ENCODE results near the gene ZNF839.
"Not testable (repeated sequence)": the region's sequence is repeated elsewhere in the genome, so short reads cannot be mapped to it uniquely, and the experiment has no call there.

Gene ZNF839

GRCh38 chr14:102314242-102315011, 5.1 kb upstream of the ZNF839 start:
- peak; percentile 59 to 68 for DNase-seq (ENCODE audit: low read depth in 2 of 2, low spot score in 1 of 2)

GRCh38 chr14:102315121-102315520, 4.4 kb upstream of the ZNF839 start:
- no peak for DNase-seq (ENCODE audit: low read depth in 2 of 2, low spot score in 1 of 2)

DNA sequence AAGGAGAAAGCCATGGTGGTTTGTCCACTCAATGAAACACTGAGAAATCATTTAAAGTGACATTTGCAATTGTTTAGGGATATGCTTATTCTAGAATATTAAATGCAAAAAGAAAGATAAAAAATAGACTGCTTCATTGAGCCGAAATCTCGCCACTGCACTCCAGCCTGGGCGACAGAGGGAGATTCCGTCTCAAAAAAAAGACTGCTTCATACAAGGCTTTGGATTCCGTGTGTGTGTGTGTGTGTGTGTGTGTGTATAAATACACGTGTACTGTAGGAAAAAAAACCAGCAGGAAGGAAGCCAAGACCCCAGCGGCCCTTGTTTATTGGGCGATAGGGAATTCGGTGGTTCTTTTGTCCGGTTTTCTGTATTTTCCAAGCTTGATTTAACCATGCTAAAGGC, 3.2 kb upstream of the ZNF839 start:
- DNase-seq (ENCODE audit: low read depth in 2 of 2, low spot score in 1 of 2): no peak

DNA sequence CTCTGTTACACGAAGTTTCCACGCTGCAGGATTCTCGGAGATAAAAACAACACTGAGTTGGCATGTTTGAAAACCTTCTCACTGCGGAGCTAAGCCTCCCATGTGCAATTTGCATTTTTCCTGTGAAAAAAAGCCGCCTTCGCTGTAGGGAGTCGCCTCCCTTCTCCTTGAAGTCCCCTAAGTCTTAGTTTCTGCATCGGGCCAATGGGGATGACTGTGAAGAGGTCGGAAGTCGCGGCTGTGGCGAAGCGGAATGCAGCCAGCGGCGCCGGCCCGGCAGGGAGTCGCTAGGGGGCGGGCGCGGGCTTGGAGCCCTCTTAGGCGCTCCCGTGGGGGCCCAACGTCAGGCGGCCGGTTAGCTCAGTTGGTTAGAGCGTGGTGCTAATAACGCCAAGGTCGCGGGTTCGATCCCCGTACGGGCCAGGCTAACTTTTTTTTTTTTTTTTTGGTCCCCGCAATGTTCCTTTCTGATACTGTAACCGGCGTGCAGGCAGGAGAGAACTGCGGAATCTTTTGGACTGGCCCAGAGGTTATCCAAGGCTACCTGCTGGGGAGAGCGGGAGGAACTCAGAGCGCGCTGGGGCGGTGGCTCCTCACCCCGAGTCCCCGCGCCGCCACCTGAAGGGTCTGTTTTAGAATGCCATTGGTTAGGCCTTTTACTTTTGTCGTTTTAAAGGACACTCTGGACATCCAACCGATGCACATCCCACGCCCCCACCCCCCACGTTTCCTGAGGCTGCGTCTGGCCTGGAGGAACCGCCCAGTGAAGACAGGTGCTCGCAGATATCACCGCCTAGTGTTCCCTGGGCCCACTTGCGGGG, 2.6 kb upstream of the ZNF839 start:
- peak; percentile 93 to 97 for DNase-seq (ENCODE audit: low read depth in 2 of 2, low spot score in 1 of 2)

DNA sequence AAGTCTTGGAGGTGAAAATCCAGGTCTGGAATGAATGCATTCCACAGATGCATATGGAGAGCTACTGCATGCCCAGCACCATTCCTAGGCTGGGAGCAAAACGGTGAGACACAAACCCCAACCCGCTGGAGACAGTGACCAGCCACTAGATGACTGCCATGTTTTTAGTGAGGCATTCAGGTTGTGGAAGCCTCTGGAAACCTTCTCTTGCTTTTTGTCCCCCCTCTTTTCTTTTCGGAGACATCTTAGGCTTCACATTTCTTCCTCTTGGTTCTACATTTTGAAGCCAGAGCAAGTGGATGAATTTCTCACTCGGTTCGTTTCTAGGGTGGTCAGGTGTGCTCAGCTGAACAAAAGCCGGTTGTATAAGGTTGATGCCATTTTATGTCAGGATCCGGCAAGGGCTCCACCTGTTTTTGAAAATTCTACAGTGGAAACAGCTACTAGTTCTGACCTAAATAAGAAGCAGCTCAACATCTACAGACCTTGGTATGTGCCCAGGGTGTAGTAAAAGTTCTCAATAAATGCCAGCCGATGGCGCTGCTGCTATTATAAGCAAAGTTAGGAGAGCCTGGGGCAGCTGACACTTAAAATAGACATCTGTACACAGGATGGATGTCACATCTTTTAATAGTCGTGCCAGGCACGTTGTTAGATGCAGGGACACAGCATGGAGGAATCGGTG, 1.8 kb upstream of the ZNF839 start:
- no peak for DNase-seq (ENCODE audit: low read depth in 2 of 2, low spot score in 1 of 2)

DNA sequence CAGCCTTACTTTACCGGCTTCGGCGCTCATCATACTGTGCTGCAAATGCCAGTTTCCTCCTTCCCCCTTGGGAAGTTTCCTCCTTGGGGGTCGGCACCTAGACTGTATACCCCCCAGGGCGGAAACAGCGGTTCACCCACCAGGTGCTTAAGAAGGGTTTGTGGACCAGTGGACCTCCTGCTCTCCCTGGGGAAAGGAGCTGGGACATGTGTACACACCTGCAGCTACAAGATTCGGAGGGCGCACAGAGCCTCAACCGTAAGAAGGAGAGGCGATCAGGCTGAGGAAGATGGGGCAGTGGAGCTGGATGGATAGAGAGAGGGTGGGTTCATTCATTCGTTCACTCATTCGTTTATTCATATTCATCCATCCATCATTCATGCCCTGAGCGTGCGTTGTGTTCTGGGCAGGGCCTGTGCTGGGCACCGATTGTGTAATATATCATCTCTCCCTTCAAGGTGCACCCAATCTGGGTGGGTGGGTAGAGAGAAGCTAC, 717 bp upstream of the ZNF839 start:
- no peak for DNase-seq (ENCODE audit: low read depth in 2 of 2, low spot score in 1 of 2)

- DNase-seq (ENCODE audit: low read depth in 2 of 2, low spot score in 1 of 2): no peak
Measured at GRCh38 chr14:102320033-102320660, 601 bp downstream of the ZNF839 start.

DNA sequence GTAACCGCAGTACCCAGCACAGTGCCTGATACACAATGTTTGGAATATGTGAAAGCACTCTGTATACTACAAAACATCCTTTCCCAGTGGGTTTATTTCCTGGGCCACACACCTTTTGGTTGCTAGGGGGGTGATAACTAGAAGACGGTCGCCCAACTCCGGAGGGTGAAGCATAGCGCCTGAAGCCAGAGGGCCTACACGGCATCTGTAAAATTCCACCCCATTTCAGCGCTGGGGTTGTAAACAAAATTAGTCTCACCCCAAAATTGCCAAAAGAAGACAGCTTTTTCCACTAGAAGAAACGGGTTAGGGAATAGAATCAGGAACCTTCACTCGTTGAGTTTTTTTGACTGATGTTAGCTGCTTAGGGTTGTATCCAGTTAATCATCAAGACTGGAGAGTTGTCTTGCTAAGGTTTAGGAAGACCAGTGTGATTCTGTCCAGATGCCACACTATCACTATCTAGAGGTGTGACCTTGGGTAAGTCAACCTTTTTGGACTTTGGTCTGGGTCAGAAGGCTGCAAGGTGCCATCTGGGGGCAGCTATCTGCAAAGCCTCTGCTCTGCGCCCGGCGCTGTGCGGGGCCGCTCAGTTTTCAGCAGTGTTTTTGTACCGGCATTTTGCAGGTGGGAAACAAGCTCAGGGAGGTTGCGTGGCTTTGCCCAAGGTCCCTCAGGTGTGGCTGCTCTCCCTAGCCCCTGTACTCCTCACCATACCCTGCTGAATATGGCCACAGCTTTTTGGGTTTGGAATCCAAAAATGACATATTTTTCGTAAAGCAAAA, 1.3 kb downstream of the ZNF839 start:
- no peak for DNase-seq (ENCODE audit: low read depth in 2 of 2, low spot score in 1 of 2)

- DNase-seq (ENCODE audit: low read depth in 2 of 2, low spot score in 1 of 2): no peak
Measured at GRCh38 chr14:102321456-102322422, 2.2 kb downstream of the ZNF839 start.

- no peak for DNase-seq (ENCODE audit: low read depth in 2 of 2, low spot score in 1 of 2)
Measured at GRCh38 chr14:102323102-102323501, 3.6 kb downstream of the ZNF839 start.

DNA sequence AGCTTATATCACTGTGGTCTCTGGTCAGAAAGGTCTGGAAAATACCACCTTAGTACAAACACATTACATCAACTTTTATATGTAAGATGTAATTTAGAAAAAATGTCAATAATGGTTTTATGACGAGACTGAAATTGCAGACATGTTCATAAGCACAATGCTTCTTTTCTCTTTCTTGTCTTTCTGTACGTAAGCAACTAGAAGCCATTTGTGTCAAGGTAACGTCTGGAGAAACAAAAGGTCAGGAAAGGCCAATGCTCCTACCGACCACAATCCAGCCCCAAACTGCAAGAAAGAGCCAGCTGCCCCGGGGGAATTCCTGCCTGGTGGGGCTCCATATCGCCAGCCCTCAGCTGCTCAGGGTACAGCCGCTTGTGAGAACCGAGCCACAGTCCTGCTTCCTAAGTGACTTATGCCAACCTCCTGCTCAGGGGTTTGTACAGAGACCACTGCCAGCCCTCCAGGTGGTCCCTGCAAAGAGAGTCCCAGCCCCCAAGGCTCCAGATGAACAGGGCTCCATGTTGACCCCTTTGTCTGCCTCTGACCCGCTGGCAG, 6.3 kb downstream of the ZNF839 start:
- no peak for DNase-seq (ENCODE audit: low read depth in 2 of 2, low spot score in 1 of 2)

DNA sequence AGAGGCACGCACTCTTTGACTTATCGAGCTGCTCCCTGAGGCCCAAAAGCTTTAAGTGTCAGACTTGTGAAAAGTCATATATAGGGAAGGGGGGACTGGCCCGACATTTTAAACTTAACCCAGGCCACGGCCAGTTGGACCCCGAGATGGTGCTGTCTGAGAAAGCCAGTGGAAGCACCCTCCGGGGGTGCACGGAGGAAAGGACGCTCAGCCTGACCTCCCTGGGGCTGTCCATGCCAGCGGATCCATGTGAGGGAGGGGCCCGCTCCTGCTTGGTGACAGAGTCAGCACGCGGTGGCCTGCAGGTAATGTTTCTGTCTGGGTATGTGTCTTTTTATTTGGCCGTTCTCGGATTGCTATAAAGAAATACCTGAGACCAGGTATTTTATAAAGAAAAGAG, 7.0 kb downstream of the ZNF839 start:
- no peak for DNase-seq (ENCODE audit: low read depth in 2 of 2, low spot score in 1 of 2)

GRCh38 chr14:102329381-102329780, 9.8 kb downstream of the ZNF839 start:
- DNase-seq (ENCODE audit: low read depth in 2 of 2, low spot score in 1 of 2): not testable (repeated sequence)

DNA sequence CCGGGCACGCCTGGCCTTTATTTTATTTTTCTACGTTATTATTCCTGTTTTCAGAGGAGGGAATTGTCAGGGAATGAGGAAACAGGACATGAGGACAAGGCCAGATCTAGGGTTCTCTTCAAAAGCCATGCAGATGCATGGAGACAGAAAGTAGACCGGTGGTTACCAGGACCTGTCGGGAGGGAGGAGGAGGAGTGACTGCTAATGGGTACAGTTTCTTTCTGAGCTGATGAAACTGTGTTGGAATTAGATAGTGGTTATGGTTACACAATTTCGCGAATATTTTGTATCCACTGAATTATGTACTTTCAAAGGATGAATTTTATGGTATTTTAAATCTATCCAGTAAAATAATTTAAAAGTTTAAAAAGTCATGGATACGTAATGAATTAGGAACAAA, 11.3 kb downstream of the ZNF839 start:
- no peak for DNase-seq (ENCODE audit: low read depth in 2 of 2, low spot score in 1 of 2)

GRCh38 chr14:102333390-102333789, 13.8 kb downstream of the ZNF839 start:
- no peak for DNase-seq (ENCODE audit: low read depth in 2 of 2, low spot score in 1 of 2)

DNA sequence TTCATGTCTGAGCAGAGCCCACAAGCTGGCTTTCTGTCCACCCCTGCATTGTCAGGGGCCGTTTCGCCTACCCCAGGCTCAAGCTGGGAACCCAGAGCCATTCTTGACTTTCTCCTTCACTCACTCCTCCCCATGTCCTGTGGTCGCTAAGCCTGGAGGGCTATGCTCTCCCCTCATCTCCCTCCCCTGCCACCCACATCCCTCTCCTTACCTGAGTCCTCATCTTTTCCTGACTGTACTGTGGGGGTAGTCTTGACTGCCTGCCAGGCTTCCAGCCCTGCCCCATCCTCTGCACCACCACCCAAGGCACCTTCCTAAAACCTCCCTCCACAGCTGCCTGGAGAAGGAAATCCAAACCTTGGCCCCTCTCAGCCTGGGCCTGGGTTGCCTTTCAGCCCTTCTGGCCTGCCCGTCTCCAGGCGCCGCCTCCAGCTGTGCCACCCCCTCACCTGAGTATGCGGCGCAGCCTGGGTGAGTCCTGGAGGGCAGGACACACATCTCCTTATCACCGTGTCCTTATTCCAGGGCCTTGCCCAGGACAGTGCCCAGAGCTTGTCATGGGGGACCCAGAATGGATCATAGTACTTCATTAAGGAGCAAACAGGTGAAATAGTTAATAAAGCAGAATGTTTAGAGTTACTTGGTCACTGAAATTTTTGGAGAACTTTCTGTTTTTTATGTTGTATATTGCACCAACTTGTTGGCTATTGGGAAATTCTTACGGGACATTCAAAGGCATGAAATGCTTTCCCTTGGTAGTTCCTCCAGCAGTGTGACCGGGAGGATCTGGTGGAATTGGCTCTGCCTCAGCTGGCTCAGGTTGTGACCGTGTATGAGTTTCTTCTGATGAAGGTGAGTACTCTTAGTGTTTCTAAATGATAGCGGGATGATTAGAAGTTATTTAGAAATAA, 14.5 kb downstream of the ZNF839 start:
- no peak for DNase-seq (ENCODE audit: low read depth in 2 of 2, low spot score in 1 of 2)

DNA sequence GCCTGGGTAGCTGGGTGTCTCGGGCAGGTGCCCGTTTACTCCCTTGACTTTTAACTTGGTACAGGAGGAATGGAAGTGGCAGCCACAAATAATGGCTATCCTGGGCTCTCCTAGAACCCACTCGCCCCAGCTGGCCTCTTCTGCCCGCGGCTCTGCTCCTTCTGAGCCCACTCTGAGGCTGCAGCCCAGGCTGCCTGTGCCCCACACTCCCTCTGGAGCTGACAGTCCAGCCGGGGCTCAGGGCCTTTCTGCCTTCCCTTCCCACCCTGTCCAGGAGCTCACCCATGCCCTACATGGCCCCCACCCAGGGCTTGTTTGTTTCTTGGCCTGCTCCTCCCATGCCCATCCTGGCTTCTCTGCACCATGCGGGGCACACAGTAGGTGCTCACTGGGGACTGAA, 15.6 kb downstream of the ZNF839 start:
- DNase-seq (ENCODE audit: low read depth in 2 of 2, low spot score in 1 of 2): no peak

DNA sequence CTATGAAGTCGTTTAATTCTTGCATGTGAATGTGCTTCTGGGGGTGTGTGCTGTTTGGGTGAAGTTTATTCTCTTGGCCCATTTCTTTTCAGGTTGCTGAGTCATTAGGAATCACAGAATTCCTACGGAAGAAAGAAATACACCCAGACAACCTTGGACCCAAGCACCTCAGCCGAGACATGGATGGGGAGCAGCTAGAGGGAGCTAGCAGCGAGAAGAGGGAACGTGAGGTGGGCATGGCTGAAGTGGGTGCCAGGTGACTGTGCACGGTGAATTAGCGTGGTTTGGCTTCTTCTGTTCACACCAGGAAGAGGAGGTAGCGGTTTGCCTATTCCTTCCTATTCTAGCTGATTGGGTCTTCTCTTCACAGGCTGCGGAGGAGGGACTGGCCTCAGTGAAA, 19.2 kb downstream of the ZNF839 start:
- DNase-seq (ENCODE audit: low read depth in 2 of 2, low spot score in 1 of 2): no peak
